Globus pallidus (tissue), 1 donor: ENCODE measurements around the gene FAM210A.

Experiments used
- DNase-seq: peaks from one replicate; pipeline ENCODE4 v3.0.0-alpha.2; 2015; ENCODE audit warnings: low spot score

The FAM210A gene

DNA sequence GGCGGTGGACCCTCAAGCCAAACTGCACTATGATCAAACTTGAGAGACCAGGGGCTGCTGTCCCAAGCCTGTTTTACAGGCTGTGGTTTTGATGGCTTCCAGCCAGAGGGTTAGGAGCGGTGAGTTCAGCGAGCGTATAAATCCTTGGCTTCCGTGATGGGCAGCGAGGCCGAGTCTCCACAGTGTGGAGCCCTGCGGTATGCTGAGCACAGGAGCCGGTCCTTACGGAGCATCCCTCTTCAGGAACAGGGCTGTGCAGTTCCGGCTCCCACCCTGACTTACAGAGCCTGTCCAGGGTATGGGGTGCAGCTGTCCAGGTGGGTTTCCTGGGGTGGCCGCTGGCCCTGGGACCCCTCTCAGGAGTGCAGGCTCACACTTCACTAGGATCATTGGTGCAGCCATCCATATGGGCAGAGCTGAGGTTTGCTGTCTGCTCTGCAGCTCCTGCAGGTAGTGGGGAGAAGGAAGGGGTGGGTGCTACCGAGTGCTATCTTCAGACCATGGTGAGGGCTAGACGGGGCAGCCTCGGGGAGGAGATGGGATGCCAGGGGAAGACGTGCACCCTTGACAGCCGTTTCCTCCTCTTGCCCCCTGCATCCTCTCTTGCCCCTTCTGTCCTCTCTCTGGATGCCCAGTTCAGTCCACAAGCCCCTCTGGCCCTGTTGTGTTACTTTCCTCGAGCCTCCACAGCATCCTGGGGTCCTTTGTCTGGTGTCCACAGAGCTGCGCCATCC lies 104.3 kb downstream of the FAM210A start:
- no peak for DNase-seq

DNA sequence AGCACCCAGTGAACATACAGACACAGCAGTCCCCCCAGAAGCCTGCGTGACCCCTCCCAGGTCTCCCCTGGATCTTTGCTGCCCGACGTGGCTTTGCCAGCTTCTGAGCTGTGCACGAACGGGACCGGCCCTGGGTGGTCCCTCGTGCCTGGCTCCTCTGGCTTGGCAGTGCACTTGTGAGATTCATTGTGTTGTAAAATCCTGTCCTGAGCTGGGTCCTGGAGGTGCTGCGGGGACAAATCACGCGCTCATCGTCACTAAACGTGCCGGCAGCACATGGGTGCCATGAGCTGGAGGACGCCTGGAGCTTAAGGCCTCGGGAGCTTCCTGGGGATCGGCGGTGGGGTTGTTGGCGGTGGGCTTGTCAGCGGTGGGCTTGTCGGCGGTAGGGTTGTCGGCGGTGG lies 104.9 kb downstream of the FAM210A start:
- DNase-seq, result no peak

DNA sequence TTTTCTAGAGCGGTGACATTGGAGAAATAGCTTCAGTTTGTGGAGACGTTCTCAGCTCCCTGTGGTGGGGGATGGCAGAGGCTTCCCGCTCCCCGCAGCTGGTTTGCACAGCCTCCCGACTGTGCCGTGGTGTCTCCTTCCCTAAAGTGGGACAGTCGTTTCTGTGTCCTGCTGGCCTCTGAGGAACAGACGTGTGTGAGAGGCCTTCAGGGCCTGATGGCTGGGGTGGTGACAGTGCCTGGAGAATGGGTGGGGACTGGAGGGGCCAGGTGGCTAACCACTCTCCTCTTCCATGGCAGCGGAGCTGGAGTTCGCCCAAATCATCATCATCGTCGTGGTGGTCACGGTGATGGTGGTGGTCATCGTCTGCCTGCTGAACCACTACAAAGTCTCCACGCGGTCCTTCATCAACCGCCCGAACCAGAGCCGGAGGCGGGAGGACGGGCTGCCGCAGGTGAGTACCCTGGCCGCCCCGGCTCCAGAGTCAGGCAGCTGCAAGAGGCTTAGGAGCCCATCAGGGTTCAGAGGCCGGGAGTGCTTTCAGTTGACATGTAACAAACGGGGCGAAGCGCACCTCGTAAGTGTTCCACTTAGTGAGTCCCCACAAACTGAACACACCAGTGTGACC lies 105.4 kb downstream of the FAM210A start:
- no peak for DNase-seq

- no peak for DNase-seq
Observed at GRCh38 chr18:13620206-13620672, 106.1 kb downstream of the FAM210A start.

DNA sequence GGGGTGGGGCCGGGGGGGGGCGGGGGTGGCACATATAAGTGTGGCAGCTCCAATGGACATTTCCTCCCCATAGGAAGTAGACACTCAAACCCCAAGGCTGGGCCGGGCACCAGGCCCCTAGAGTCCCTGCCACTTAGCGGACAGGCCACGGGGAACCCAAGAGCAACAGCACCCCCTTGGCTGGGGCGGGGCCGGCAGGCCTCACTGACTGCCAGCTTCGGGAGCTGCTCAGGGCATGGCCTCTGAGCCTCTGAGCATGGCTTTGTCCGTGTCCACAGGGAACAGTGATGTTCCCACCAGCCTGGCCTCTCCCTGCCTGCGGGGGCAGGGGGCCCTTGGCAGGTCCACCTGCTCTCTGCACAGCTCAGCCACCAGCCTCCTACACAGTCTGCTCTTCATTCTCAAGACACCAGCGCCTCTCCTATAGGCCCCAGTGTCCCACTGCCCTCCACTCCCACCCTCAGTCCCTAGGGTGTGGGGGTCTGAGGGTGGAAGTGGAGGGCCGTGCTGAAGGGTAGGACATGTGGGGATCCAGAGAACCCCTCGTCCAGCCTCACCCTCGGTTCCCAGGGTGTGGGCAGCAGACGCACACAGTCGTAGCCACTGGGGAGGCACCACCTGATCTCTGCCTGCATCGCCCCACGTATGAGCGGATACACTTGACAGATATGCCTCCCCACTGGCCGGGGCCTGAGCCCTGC lies 106.7 kb downstream of the FAM210A start:
- no peak for DNase-seq

- DNase-seq, result no peak
Observed at GRCh38 chr18:13618760-13619438, 107.5 kb downstream of the FAM210A start.

DNA sequence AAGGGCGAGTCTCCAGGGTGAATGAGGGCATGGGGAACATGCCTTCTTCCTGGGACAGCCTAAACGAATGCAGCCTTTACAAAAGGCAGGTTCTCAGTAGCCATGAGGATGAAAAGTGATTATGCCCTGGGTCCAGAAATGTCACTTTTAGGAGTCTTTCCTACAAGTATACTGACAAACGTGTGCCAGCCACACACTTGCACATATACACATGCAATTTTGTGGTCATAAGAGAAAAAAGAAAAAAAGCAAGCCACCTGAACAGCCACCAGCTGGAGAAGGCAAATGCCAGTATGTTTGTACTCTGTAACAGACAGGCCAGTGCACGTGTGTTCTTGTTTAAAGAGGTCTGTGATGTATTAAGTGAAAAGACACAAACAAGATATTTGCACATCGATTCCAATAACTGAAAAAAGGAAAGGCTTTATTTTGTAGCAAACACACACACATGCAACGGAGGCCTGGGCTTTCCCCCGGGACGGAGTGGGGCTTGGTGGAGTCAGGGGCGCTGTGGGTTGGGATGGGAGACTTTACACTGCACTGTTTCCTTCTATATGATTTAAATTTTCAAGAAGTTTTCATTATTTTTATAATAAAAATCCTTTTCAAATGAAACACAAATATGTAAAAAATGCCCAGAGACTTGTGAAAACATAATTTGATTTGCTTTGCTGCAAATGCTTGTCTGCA lies 108.4 kb downstream of the FAM210A start:
- DNase-seq, result no peak

DNA sequence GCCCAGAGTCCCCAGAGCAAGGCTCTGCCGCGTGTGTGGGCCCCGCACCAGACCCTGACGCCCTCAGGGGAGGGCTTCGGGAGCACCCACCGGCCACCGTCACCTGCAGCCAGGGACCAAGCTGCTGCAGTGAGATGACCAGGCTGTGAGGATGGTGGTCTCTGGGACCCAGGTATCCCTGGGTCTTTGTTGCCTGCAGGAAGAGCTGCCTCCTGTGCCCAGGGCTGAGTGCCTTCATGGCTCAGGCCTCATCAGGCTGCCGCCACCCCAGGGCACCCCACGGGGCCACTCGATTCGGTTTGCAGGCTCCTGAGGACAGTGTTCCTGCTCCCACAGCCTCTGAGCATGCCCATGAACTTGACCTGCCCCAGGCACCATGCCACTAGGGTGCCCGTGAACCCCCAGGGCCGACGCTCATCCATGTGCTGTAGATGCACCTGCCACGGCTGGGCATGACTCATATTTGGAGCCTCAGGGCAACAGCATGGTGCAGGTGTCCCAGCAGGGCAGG lies 109.8 kb downstream of the FAM210A start:
- DNase-seq, result no peak

DNA sequence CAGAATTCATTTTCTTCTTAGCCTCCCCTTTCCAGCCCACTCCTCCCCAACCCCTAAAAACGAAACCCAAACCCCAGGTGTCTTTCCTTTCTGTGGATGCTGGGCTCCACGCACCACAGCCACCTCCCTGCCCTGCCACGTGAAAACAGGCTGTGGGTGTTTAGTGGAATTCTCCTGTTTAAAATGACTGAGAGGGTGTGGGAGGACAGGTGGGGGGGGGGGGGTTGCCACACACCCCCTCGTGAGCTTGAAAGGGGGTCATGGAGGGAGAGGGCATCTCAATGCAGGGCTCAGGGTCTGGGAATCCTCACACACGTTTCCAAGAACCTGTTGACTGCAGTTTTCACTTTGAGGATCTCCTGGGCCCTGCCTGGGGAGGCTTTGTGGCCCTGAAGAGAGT lies 110.3 kb downstream of the FAM210A start:
- no peak for DNase-seq

GRCh38 chr18:13615432-13615861 lies 110.9 kb downstream of the FAM210A start:
- DNase-seq, result no peak

DNA sequence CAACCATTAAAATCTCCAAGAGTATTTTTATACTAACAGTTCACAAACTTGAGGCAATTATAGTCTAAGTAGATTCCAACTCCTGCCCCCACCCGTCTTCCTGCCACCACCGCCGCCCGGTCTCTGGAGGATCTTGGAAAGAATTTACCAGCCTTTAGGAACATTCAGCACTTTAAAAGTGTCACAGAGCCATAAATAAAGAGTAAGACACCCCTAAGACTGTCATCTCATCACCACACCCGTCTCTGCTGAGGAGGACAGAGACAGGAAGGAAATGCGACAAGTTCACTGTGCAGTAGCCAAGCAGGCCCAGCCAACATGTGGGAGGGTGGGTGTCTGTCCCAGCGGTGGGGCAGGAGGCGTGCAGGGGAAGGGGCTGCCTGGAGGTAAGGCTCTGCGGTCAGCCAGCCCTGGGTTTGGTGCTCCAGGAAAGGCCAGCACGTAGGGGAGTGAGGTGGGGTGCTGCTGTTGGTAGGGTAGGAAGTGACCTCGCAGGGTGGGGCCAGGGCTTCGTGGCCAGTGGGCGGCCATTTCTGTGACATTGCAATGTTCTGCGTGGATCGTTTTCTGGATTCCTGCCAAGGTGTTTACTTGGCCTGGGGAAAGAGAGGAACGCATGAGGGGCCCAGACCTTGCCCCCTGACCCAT lies 111.6 kb downstream of the FAM210A start:
- DNase-seq, result peak; percentile 68

- DNase-seq, result no peak
Observed at GRCh38 chr18:13613591-13614501, 112.5 kb downstream of the FAM210A start.
